GM18909 (cell line): ENCODE data around the gene ATXN1L.
"Not testable (repeated sequence)": the region's sequence is repeated elsewhere in the genome, so short reads cannot be mapped to it uniquely, and the experiment has no call there.

Source experiments
- ATAC-seq: cut with Tn5 transposase; IDR thresholded peaks from one replicate; pipeline ENCODE4 v1.9.1; 2021; ENCODE audit warnings: mild to moderate bottlenecking; ENCODE audit not compliant: unreplicated experiment, poor library complexity

The ATXN1L gene, protein sequence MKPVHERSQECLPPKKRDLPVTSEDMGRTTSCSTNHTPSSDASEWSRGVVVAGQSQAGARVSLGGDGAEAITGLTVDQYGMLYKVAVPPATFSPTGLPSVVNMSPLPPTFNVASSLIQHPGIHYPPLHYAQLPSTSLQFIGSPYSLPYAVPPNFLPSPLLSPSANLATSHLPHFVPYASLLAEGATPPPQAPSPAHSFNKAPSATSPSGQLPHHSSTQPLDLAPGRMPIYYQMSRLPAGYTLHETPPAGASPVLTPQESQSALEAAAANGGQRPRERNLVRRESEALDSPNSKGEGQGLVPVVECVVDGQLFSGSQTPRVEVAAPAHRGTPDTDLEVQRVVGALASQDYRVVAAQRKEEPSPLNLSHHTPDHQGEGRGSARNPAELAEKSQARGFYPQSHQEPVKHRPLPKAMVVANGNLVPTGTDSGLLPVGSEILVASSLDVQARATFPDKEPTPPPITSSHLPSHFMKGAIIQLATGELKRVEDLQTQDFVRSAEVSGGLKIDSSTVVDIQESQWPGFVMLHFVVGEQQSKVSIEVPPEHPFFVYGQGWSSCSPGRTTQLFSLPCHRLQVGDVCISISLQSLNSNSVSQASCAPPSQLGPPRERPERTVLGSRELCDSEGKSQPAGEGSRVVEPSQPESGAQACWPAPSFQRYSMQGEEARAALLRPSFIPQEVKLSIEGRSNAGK

DNA sequence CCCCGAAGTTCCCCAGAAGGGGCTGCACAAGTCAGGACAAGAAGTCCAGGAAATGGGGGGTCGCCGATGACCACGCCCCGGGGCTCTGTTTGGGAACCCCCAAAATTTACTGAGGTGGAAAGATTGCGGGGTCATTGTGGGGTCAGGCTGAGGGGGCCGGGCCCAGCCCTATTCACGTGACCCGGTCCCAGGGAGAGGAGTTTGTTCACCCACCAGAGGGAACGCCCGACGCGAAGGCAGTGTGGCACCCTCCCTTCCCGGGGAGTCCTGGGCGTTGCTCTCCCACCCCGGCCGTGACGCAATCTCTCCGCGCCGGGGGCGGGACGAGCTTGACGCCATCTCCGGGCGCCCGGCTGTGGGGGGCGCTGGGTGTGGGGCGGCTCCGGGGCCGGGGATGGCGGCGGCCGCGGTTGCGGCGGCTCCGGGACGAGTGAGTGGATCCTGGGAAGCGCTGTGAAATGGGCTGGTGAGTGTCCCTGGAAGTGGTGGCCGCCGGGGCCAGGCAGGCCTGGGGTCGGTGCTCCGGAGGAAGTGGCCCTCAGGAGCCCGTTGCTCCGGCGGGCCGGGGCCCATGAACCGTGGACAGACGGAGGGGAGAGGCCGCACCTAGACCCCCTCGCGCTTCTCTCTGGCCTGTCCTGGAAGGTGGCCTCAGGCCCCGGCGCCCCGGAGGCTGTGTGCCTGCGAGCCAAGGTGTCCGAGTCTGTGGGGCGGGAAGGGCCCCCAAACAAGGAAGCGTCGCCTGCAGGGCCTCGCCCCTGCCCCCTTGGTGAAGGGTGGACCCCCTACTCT lies at the start of gene ATXN1L:
Gene ATXN1L (plus strand): TSS at position 338 of the 792 bp plus-strand sequence. CDS start 3,765 bp downstream, outside the sequence.
- peak; percentile 70 for ATAC-seq

DNA sequence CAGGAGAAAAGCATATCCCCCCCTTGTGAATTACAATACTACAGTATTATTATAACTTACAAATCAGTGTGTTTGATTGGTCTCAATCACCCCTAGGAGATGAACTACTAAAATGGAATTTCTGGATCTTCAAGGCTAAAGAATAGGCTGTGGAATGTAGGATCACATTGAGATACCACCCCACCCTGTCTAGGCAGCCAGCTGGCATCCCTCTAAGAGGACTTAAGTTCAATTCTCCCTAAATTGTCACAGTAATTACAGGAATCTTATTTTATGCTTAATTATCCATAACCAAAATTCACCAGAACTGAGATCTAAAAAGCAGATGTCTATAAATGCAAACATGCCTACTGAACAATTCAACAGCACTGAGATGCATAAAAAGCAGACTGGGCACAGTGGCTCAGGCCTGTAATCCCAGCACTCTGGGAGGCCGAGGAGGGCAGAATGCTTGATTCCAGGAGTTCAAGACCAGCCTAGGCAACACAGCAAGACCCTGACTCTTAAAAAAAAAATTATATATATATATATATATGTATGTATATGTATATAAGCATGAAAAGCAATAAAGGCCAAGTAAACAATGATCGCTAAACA lies 49.2 kb upstream of the ATXN1L start:
- no peak for ATAC-seq

DNA sequence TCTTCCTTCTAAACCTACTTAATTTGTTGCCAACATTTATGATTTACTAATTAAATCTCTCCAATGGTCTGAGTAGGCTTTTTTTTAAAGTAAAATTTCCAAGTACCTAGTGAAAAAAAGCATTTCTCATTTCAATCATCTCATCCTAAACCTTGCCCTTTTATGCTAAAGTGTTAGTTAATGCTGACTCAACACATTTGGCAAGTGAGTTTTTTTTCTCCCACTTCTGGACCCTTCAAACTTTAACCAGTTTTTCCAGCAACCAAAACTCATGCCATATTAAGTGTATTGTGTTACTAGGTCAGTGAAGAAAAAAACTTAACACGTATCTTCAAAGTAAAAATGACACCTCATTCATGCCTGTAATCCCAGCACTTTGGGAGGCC lies 42.5 kb upstream of the ATXN1L start:
- no peak for ATAC-seq

DNA sequence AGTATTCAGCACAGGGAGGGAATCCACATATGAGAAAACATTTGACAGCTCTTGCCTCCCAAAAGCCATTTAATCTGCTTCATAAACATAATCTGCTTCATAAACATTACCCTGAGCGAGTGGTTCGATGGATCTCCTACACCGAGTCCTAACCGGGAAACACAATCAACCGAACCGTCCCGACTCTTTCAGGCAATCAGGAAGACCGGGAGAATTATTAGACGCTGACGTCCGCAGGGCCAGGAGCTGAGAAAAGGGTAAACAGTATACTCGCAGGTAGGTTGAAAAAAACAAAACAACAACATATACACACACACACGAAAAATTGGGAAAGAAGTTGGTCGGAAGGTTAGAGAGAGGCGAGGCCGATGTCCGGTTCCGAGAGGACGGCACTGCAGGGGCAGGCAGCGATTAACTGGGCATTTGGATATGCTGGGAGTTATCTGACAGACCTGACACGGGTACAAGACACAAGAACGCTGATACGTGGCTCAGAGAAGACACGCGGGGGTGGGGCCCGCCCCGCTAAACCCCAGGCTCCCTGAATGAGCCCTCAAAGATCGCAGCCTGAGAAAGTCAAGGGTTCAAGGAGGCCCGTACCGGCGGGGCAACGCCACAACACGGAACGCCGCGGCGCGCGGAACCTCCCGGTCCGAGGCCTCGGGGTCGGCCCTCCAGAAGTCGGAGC lies 37.7 kb upstream of the ATXN1L start:
- peak; percentile 29 for ATAC-seq

DNA sequence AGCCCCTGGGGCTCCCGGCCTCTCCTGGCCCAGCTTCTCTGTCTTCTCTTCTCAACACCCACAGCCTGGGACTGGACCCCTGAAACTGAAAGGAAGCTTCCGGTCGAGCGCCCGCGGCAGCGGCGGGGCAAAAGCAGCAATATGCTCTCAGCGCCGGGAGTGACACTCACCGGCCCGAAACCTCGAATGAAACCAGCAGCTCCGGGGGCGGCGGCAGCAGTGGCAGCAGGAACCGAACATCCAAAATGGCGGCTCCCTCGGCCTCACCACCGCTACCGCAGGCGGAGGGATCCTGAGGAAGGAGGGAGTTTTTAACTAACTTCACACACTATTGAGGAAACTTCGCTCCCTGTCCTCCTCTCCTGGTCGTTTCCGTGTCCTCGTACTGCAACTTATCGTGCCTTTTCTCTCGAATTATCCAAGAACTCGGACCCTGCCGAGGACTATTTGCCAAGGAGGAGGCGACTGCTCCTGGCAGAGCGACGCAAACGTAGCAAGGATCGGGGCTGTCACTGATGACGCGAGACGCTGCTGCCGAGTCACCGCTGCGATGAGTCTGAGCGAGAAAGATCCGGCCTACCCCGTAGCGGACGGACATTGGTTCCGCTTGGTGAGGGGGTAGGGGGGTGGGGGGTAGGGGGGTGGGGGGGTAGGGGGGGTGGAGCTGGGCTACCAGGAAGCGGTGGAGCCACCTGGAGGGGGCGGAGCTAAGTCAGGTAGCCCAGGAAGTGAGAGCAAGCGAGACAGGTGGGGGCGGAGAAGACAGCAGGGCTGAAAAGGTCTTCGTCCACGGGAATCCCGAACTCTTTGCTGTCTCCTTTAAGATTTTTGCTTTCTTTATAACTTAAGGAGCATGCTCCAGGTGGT lies 37.0 kb upstream of the ATXN1L start, which contains the start of gene AP1G1:
Gene AP1G1 (minus strand): TSS at position 242 of the 867 bp plus-strand sequence. CDS start 19,355 bp downstream, outside the sequence.
- ATAC-seq: peak; percentile 88

DNA sequence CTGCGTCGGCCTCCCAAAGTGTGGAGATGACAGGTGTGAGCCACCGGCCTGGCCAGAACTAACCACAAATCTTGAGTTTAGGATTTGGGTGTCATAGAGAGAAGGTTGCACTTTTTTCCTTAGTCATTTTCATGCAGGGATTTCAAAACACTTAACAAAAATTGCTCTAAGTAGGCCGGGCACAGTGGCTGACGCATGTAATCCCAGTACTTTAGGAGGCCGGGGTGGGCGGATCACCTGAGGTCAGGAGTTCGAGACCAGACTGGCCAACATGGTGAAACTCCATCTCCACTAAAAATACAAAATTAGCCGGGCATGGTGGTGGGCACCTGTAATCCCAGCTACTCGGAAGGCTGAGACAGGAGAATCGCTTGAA lies 35.6 kb upstream of the ATXN1L start:
- not testable (repeated sequence) for ATAC-seq

DNA sequence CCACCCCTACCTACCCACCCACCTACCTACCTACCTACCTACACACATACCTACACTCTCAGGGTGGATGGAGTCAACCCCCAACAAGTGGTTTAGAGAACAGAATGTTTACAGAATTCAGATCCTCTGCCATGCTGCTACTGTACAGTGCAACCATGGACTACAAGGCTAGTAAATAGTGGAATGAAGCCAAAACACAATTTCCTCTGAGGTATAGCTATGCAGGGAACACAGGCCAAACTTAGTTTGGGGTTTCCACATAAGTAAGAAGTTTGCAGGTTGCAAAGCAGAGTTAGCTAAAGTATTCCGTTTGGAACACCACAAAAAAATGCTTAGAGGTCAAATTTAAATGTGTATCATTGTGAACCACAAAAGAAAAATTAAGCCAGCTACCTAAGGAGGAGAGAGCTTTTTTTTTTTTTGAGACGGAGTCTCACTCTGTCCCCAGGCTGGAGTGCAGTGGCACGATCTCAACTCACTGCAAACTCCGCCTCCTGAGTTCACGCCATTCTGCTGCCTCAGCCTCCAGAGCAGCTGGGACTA lies 34.4 kb upstream of the ATXN1L start:
- no peak for ATAC-seq

DNA sequence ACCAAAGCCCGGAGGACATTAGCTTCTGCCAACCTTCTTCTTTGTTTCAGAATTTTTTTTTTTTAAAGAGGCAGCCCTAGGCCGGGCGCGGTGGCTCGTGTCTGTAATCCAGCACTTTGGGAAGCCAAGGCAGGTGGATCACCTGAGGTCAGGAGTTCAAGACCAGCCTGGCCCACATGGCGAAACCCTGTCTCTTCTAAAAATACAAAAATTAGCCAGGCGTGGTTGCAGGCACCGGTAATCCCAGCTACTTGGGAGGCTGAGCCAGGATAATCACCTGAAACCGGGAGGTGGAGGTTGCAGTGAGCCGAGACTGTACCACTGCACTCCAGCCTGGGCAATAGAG lies 28.6 kb upstream of the ATXN1L start:
- ATAC-seq: peak; percentile 14

DNA sequence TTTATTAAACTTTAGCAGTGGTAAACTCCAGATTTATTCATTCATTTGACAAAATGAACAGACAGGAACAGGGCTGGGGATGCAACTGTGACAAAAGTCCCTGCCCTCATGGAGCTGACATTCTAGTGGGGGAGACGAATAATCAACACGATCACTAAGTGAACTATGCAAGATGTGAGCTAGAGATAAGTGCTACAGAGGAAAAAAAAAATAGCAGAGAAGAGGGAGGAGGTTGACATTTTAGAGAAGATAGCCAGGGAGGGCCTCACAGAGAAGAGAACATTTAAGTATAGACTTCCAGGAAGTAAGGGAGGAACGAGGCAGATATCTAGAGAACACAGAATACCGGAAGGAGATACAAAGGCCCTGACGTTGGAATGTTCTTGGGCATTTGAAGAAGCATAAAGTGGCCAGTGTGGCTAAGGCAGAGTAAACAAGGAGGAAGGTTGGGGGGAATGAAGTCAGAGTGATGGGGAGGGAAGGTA lies 19.2 kb upstream of the ATXN1L start:
- ATAC-seq: no peak

DNA sequence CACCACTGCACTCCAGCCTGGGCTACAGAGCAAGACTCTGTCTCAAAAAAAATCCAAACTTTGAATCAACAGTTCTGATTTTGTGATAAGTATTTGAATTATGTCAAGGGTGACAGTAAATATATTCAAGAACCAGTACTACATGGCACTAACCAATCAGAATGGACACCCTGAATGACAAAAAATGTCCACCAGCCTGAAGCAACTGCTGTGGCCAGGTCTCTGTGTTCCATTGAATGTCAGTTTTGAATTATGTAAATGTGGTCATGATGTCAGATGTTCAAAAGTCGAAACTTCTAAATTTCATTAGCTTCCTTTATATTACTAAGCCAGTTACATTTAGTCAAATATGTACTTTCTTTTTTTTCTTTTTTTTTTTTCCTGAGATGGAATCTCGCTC lies 15.4 kb upstream of the ATXN1L start:
- no peak for ATAC-seq

DNA sequence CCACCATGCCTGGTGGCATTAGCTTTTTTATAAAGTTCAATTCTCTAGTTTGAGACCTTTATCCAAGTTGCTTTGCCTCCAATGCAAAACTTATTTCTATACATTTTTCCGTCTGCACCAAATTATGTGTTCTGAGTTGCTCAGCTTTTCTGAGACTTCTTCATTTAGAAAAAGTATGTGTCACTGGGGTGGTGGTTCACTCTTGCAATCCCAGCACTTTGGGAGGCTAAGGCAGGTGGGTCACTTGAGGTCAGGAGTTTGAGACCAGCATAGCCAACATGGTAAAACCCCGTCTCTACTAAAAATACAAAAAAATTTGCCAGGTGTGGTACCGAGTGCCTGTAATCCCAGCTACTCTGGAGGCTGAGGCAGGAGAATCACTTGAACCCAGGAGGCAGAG lies 14.1 kb upstream of the ATXN1L start:
- not testable (repeated sequence) for ATAC-seq

DNA sequence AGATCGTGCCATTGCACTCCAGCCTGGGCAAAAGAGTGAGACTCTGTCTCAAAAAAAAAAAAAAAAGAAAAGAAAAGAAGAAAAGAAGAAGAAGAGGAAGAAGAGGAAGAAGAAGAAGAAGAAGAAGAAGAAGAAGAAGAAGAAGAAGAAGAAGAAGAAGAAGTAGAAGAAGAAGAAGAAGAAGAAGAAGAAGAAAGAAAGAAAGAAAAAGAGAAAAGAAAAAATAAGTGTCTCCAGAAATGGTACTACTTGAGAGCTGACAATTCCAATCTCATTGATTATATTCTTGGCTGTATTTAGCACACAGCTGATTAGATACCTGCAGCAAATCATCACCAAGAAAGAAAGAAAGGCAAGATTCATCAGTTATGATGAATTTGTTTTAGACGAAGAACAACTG lies 13.7 kb upstream of the ATXN1L start:
- not testable (repeated sequence) for ATAC-seq

DNA sequence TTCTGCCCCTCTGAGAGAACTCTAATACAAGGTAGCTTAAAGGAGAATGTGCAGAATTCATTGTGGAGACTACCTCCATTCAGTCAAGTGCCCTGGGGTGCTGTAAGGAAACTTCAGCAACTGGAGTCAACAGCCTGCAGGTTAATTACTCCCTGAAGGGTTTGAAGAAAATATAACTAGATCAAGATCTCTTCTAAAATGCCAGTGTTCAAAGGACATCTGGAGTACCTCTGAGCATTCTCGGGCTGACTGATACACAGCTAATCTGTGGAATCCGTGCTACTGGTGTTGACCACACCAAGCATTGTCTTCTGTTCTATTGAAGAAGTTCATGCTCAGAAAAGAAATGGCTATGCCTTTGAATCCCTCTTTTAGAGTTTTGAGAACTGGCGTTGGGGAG lies 11.5 kb upstream of the ATXN1L start:
- ATAC-seq: no peak

DNA sequence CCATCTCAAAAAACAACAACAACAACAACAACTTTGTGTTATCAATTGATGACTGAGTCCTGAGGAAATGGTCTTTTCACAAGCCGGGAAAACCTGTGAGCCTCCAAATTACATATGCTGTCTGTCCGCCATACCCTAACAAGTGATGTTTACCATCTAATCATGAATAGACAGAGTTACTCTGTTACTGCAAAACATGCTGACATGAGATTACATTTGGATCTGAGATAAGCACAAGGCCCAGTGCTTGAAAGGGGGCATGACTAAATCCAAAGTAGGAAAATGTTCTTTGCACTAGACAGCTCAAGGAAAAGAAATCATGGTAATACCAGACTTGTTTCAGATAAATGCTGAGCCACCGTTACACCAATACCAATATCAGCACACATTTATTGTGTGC lies 8.6 kb upstream of the ATXN1L start:
- no peak for ATAC-seq

DNA sequence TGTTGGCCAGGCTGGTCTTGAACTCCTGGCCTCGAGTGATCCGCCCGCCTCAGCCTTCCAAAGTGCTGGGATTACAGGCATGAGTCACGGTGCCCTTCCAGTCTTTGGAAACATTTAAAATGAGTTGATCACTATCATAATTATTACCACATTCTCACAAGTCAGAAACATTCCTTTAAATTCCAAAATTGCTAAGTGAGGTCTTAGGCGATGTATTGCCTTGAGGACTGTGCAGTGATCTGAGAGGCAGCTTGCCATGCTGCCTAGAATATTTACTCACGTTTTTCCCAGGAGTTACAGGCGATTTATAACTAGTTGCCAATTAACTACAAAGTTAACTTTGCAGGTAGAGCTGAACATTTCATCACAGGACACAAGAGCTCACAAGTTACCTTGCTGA lies 5.7 kb upstream of the ATXN1L start:
- no peak for ATAC-seq

DNA sequence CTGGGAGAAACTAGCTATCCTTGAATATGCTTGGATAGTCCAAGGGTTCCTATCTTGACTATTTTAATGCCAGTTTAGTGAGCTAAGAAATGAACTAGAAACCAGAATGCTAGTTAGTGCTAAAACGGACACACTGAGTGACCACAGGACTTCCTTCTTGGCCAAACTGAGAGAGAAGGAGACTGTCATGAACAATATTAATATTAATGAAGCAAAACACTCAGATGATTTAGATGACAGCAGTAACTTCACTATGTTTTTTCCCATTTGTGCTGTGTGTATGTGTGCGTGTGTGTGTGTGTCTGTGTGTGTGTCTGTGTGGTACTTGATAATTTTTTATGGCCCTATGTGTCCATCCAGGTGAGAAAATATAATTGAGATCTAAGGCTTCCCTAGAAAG lies 2.2 kb upstream of the ATXN1L start:
- ATAC-seq: no peak

DNA sequence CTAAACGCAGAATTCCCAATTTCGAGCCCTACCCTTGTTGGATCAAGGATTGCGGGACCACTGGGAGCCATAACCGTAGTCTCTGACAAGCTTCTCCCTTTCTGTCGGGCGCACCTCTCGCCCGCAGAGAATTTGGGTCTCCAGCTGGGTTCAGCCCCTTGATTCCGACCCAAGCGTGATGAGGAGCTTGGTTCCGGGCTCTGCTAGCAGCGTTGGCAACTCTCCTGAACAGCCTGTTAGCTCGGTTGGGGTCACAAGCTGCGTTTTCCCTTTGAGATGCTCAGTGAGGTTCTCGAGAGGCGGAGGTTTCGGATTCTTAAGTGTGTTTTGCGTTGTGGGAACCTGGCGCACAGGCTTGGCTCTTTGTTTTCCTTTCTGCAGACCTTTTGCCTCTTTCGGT lies 655 bp downstream of the ATXN1L start:
- peak; percentile 2 for ATAC-seq

DNA sequence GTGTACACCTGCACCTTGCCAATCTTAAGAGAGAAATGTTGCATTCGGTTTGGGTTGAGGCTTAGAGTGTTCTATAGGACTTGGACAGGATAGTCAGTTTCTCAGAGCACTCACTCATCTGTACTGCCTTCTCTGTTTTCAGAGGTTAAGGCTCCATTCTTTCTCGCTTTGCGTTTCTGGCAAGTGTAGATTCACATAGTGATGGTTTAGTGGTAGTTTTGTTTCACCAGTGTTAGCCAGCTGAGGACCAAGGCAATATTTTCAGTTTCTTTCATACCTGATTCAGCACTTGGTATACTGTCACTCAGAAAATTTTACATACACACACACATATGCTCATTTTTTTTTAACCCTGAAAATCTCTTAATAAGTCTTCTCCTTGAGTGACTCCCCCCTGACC lies 1.3 kb downstream of the ATXN1L start:
- no peak for ATAC-seq

DNA sequence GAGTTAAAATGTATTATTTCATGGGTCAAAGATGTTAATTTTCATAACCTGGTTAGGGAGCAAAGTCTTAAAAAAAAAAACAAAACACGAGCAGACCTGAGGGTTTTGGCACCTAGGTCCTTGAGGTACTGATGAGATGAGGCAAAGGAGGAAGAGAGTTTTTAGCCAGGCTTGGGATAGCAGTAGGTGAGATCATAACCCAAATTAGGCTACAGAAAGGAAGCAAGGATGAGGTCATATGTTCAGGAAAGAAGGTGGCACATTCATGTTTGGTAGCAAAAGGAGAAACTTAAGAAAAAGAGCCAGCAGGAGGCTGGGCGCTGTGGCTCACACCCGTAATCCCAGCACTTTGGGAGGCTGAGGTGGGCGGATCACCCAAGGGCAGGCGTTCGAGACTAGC lies 2.8 kb downstream of the ATXN1L start:
- no peak for ATAC-seq
